ENCODE data around the gene SPSB1. TPM values are rescaled to one million over a fixed set of nuclear protein-coding genes. Genes with fewer than 3 reads are reported as not detected.

Gene SPSB1
- total RNA-seq, 1 donor from 2014 or later = 17.6 TPM

DNA sequence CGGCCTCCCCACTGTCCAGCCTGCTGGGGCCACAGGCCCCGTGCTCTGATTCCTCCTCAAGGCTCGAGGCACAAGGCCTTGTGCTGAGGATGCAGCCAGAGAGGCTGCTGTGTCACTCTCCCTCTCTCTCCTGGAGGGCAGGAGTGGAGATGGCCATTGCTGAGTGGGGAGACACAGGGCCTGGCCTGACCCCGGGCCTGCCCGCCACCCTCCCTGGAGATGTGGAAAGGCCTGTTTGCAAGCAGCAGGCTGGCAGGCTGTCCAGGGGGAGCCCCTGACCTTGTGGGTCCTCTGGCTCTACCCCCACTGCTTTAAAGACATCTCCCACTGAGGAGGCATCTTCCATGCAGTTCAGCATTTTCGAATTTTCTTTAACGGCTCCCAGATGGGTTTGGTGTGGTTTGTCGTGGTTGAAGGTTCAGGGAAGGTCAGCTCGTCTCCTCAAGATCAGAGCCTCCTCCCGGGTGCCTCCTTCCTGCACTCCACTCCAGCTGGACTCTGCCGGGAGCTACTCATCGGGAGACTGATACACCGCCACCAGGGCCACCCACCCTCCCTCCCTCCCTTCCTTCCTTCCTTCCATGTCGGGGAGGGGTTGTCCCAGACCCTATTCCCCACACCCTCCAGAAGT lies 69.1 kb downstream of the SPSB1 start:
- H3K4me1 ChIP-seq = peaks cover 17% of the 10 kb centered on the region
- intact Hi-C loops (cut with micrococcal nuclease) = no loop called here
- TF ChIP-seq, protein P1, sequence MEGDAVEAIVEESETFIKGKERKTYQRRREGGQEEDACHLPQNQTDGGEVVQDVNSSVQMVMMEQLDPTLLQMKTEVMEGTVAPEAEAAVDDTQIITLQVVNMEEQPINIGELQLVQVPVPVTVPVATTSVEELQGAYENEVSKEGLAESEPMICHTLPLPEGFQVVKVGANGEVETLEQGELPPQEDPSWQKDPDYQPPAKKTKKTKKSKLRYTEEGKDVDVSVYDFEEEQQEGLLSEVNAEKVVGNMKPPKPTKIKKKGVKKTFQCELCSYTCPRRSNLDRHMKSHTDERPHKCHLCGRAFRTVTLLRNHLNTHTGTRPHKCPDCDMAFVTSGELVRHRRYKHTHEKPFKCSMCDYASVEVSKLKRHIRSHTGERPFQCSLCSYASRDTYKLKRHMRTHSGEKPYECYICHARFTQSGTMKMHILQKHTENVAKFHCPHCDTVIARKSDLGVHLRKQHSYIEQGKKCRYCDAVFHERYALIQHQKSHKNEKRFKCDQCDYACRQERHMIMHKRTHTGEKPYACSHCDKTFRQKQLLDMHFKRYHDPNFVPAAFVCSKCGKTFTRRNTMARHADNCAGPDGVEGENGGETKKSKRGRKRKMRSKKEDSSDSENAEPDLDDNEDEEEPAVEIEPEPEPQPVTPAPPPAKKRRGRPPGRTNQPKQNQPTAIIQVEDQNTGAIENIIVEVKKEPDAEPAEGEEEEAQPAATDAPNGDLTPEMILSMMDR (IDR thresholded peaks at IDR 0.05; ENCODE audit: borderline replicate concordance) = no peak

DNA sequence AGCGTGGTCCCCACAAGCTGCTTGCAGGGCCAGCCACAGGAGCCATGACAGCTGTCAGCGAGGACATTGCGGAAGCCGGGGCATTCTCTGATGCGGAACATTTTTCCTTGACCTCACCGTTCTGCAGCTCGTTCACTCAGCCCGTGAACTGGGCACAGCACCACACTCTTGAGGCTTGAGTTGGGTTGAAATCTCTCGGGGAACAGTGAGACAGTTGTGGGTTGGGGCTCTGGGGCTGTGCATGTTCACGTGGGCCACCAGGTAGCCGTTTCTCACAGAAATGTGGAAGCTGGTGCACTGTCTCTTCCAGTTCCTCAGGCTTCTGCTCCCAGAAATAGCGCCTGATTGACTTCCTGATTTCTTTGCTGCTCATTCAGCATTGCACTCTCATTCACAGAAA lies 69.8 kb downstream of the SPSB1 start:
- intact Hi-C loops (cut with micrococcal nuclease) = no loop called here
- no peak overlapping the region for H3K4me3 ChIP-seq
- TF ChIP-seq, protein P1 (IDR thresholded peaks at IDR 0.05; ENCODE audit: borderline replicate concordance) = no peak
- peaks cover 15% of the 10 kb centered on the region for H3K36me3 ChIP-seq
- H3K4me1 ChIP-seq = peaks cover 17% of the 10 kb centered on the region
- H3K27me3 ChIP-seq (ENCODE audit: low read depth) = no peaks in the 10 kb centered on the region
- H3K9me3 ChIP-seq (replicated peaks) = no peaks in the 10 kb centered on the region
- DNase-seq = no peak
- no peak overlapping the region for H3K27ac ChIP-seq (replicated peaks)

More for the DNA sequence above, 69.1 kb downstream of the SPSB1 start:
- Histone ChIP-seq H3K4me3 (no peak overlapping the region), H3K27me3 (ENCODE audit: low read depth) (no peaks in the 10 kb centered on the region), H3K27ac (replicated peaks) (no peak overlapping the region), H3K9me3 (replicated peaks) (no peaks in the 10 kb centered on the region), H3K36me3 (peaks cover 16% of the 10 kb centered on the region)
- DNase-seq = no peak

DNA sequence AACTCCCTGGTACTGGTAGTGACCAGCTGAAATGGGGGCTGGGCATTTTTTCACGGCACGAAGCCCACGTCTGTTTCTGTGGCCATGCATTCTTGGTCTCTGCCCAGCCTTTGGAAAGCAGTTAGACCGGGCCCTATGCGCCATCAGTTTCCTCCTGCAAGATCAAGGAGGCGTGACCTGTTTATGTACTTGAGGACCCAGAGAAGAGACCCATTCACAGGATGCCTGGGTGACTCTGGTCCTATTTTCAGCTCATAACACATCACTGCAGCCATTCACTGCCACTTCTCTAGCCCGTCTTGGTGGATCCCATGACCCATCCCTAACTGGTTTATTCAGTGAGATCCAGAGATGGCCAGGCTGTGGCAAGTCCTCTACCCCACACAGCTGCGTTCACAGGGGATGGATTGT lies 70.4 kb downstream of the SPSB1 start:
- intact Hi-C loops (cut with micrococcal nuclease) = no loop called here
- DNase-seq = no peak
- TF ChIP-seq, protein P1 (IDR thresholded peaks at IDR 0.05; ENCODE audit: borderline replicate concordance) = no peak
- Histone ChIP-seq H3K27me3 (ENCODE audit: low read depth) (no peaks in the 10 kb centered on the region), H3K9me3 (replicated peaks) (no peaks in the 10 kb centered on the region), H3K4me3 (no peak overlapping the region), H3K4me1 (peaks cover 17% of the 10 kb centered on the region), H3K27ac (replicated peaks) (no peak overlapping the region), H3K36me3 (peaks cover 15% of the 10 kb centered on the region)

DNA sequence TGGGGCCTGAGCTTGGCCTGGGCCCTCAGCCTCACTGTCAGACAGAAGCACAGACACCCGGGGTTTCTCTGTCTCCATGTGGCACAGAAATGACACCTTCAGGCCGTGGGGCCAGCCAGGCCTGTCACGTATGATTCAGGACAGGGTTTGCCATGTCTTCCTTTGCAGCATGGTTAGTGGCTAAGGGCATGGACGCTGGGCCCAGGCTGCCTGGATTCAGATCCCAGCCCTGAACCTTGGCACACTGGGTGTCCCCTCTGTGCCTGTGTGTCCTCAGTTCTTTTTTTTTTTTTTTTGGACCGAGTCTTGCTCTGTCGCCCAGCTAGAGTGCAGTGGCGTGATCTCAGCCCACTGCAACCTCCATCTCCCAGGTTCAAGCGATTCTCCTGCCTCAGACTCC lies 73.6 kb downstream of the SPSB1 start:
- no peak overlapping the region for H3K27ac ChIP-seq (replicated peaks)
- peaks cover 20% of the 10 kb centered on the region for H3K4me1 ChIP-seq
- H3K9me3 ChIP-seq (replicated peaks) = no peaks in the 10 kb centered on the region
- intact Hi-C loops (cut with micrococcal nuclease) = no loop called here
- no peak overlapping the region for H3K4me3 ChIP-seq
- TF ChIP-seq, protein P1 (IDR thresholded peaks at IDR 0.05; ENCODE audit: borderline replicate concordance) = no peak
- DNase-seq = no peak
- H3K36me3 ChIP-seq = peaks cover 19% of the 10 kb centered on the region
- no peaks in the 10 kb centered on the region for H3K27me3 ChIP-seq (ENCODE audit: low read depth)

DNA sequence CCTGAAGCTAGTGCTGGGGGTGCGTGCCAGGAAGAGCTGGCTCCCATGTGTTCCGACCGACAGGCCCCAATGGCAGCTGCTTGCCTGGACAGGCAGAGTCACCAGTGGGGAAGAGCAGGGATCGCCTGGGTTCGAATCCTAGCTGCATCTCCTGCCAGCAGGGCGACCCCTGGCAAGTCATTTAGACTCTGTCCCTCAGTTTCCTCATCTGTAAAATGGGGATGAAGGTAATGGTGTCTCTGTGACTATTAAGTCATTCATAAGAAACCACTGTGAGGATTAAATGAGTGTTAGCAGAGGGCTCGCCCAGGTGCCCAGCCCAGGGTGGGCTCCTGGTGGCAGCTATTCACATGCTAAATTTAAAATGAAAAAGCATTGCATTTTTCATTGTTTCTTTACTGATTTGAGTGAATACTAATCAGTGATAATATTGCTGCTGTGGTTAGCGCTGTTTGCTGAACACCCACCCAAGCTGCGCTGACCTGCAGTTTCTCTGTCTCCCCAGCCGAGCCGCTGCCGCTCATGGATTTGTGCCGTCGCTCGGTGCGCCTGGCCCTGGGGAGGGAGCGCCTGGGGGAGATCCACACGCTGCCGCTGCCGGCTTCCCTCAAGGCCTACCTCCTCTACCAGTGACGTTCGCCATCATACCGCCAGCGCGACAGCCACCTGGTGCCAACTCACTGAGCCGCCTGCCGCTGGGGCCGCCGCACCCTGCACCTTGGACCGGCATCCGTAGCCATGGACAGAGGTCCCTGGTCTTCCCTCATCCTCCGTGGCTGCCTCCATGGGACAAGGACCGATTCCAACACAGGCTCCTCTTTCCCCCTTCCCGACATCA lies 74.5 kb downstream of the SPSB1 start:
- H3K9me3 ChIP-seq (replicated peaks) = no peaks in the 10 kb centered on the region
- H3K27me3 ChIP-seq (ENCODE audit: low read depth) = no peaks in the 10 kb centered on the region
- TF ChIP-seq, protein P1 (IDR thresholded peaks at IDR 0.05; ENCODE audit: borderline replicate concordance) = no peak
- DNase-seq = no peak
- peaks cover 20% of the 10 kb centered on the region for H3K4me1 ChIP-seq
- H3K4me3 ChIP-seq = no peak overlapping the region
- intact Hi-C loops (cut with micrococcal nuclease) = no loop called here
- peaks cover 19% of the 10 kb centered on the region for H3K36me3 ChIP-seq
- H3K27ac ChIP-seq (replicated peaks) = no peak overlapping the region
